IMR-90 (cell line): ENCODE measurements around the gene EML1. TPM values are rescaled to one million over a fixed set of nuclear protein-coding genes. Genes with fewer than 3 reads are reported as not detected.

ENCODE experiments used
- ATAC-seq: fragments of 200-7000 bp; cut with Tn5 transposase; 2 replicates; pipeline ENCODE4 v1.9.1; 2020; ENCODE audit warnings: low read depth, mild to moderate bottlenecking, moderate library complexity
- BruUV-seq: library from RNA; stranded (reverse); fragments of 400-500 nt; replicated peaks from 2 replicates; lab custom pipeline; 2021; lab: Mats Ljungman, UMichigan
- CTCF ChIA-PET: fragments of 300-600 bp; formaldehyde crosslinking; extraction: SDS; loops from one replicate; lab custom pipeline; 2021; ENCODE audit warnings: antibody characterized with exemption; lab: Yijun Ruan, JAX
- POLR2A ChIA-PET: fragments of 300-600 bp; sonication (Branson Sonifier 250); formaldehyde crosslinking; loops from one replicate; lab custom pipeline; 2022; ENCODE audit warnings: antibody characterized with exemption; ENCODE audit not compliant: unreplicated experiment; lab: Charles Lee
- DNase-seq: peaks from one replicate; pipeline ENCODE4 v3.0.0; 2013
- H2AFZ ChIP-seq: replicated peaks from 2 replicates; pipeline ENCODE3; 2013; ENCODE audit warnings: low read length, mild to moderate bottlenecking; ENCODE audit not compliant: poor library complexity
- H2AK5ac ChIP-seq: 2 replicates; pipeline ENCODE4 v1.6.1; 2013; ENCODE audit warnings: low read depth, low read length, inconsistent platforms
- H2AK9ac ChIP-seq: replicated peaks from 2 replicates; pipeline ENCODE3; 2013; ENCODE audit warnings: mild to moderate bottlenecking, low read depth, low read length, moderate library complexity; ENCODE audit not compliant: poor library complexity
- H2BK120ac ChIP-seq: 2 replicates; pipeline ENCODE4 v1.6.1; 2013; ENCODE audit warnings: low read depth, low read length, inconsistent platforms
- H2BK15ac ChIP-seq: 3 replicates; pipeline ENCODE4 v1.6.1; 2013; ENCODE audit warnings: low read depth, low read length, inconsistent platforms
- H2BK20ac ChIP-seq: 2 replicates; pipeline ENCODE4 v1.6.1; 2013; ENCODE audit warnings: low read depth, mild to moderate bottlenecking, inconsistent platforms, low read length, moderate library complexity
- H2BK5ac ChIP-seq: 2 replicates; pipeline ENCODE4 v1.6.1; 2013; ENCODE audit warnings: mild to moderate bottlenecking, low read depth, low read length, inconsistent platforms; ENCODE audit not compliant: poor library complexity, severe bottlenecking
- H3K14ac ChIP-seq: replicated peaks from 2 replicates; pipeline ENCODE4 v1.6.1; 2013; ENCODE audit warnings: low read depth, low read length, inconsistent platforms
- H3K18ac ChIP-seq: 2 replicates; pipeline ENCODE4 v1.6.1; 2013; ENCODE audit warnings: low read depth, low read length, control low read depth
- H3K23ac ChIP-seq: 2 replicates; pipeline ENCODE4 v1.6.1; 2013; ENCODE audit warnings: low read depth, low read length, inconsistent platforms
- H3K27ac ChIP-seq: 2 replicates; pipeline ENCODE4 v1.5.1; 2013; ENCODE audit warnings: mild to moderate bottlenecking, control low read depth, low read length; ENCODE audit not compliant: insufficient read depth
- H3K27me3 ChIP-seq: 2 replicates; pipeline ENCODE4 v1.6.1; 2013; ENCODE audit warnings: low read length; ENCODE audit not compliant: control insufficient read depth, insufficient read depth
- H3K36me3 ChIP-seq: 2 replicates; pipeline ENCODE4 v1.6.1; 2013; ENCODE audit warnings: low read length, mixed read lengths; ENCODE audit not compliant: control insufficient read depth, insufficient read depth
- H3K4ac ChIP-seq: 2 replicates; pipeline ENCODE4 v1.6.1; 2013; ENCODE audit warnings: low read depth, low read length, inconsistent platforms
- H3K4me1 ChIP-seq: 2 replicates; pipeline ENCODE4 v1.6.1; 2013; ENCODE audit warnings: low read length, mixed read lengths; ENCODE audit not compliant: control insufficient read depth, insufficient read depth
- H3K4me2 ChIP-seq: 2 replicates; pipeline ENCODE4 v1.6.1; 2013; ENCODE audit warnings: low read depth, mild to moderate bottlenecking, control low read depth, low read length, moderate library complexity
- H3K4me3 ChIP-seq: 2 replicates; pipeline ENCODE4 v1.5.1; 2013; ENCODE audit warnings: low read depth, mild to moderate bottlenecking, control low read depth, low read length, moderate library complexity; ENCODE audit not compliant: insufficient read depth
- H3K56ac ChIP-seq: 2 replicates; pipeline ENCODE4 v1.6.1; 2013; ENCODE audit warnings: low read length, inconsistent platforms; ENCODE audit not compliant: insufficient read depth; ENCODE audit errors: extremely low read depth
- H3K79me1 ChIP-seq, 2 experiments: 2 replicates each; pipeline ENCODE4 v1.6.1; 2013; ENCODE audit warnings: low read length in 2 of 2, inconsistent platforms in 1 of 2, low read depth in 1 of 2
- H3K9ac ChIP-seq: 2 replicates; pipeline ENCODE4 v1.6.1; 2013; ENCODE audit warnings: low read depth, low read length, control low read depth
- H3K9me1 ChIP-seq: 2 replicates; pipeline ENCODE4 v1.6.1; 2013; ENCODE audit warnings: low read length, inconsistent platforms; ENCODE audit not compliant: insufficient read depth
- H3K9me3 ChIP-seq: 2 replicates; pipeline ENCODE4 v1.6.1; 2013; ENCODE audit warnings: low read length; ENCODE audit not compliant: control insufficient read depth, insufficient read depth
- H4K20me1 ChIP-seq: 2 replicates; pipeline ENCODE4 v1.6.1; 2013; ENCODE audit warnings: low read length, inconsistent platforms; ENCODE audit not compliant: insufficient read depth
- H4K5ac ChIP-seq: 2 replicates; pipeline ENCODE4 v1.6.1; 2013; ENCODE audit warnings: mild to moderate bottlenecking, low read depth, low read length, control low read depth
- H4K8ac ChIP-seq, 2 experiments: 2 replicates each; pipeline ENCODE4 v1.6.1; 2013; ENCODE audit warnings: low read depth in 2 of 2, low read length in 2 of 2, control low read depth in 1 of 2, inconsistent platforms in 1 of 2
- H4K91ac ChIP-seq: 2 replicates; pipeline ENCODE4 v1.6.1; 2013; ENCODE audit warnings: low read depth, low read length, inconsistent platforms; ENCODE audit not compliant: insufficient read depth
- BHLHE40 ChIP-seq: fragments of 150-350 bp; IDR thresholded peaks from 2 replicates; pipeline ENCODE4 v1.6.1; 2016; ENCODE audit warnings: mild to moderate bottlenecking, low read depth, low read length
- CEBPB ChIP-seq: IDR thresholded peaks from 2 replicates; pipeline ENCODE4 v1.6.1; 2012; ENCODE audit warnings: low read depth, low read length, improper control_type of control experiment
- CHD1 ChIP-seq: IDR thresholded peaks from 2 replicates; pipeline ENCODE4 v1.6.1; 2012; ENCODE audit warnings: low read depth, low read length, improper control_type of control experiment
- FOS ChIP-seq: fragments of 150-350 bp; IDR thresholded peaks from 2 replicates; pipeline ENCODE4 v1.6.1; 2016; ENCODE audit warnings: low read depth, low read length
- MAFK ChIP-seq: IDR thresholded peaks from 2 replicates; pipeline ENCODE4 v1.6.1; 2012; ENCODE audit warnings: low read depth, low read length, improper control_type of control experiment
- MAZ ChIP-seq: IDR thresholded peaks from 2 replicates; pipeline ENCODE4 v1.6.1; 2012; ENCODE audit warnings: low read depth, mild to moderate bottlenecking, low read length, improper control_type of control experiment, moderate library complexity, borderline replicate concordance
- MXI1 ChIP-seq: IDR thresholded peaks from 2 replicates; pipeline ENCODE4 v1.6.1; 2012; ENCODE audit warnings: low read depth, mild to moderate bottlenecking, low read length, moderate library complexity, borderline replicate concordance
- NFE2L2 ChIP-seq: fragments of 150-350 bp; IDR thresholded peaks from 2 replicates; pipeline ENCODE4 v1.6.1; 2016; ENCODE audit warnings: low read depth, mild to moderate bottlenecking, low read length
- POLR2A ChIP-seq: IDR thresholded peaks from 2 replicates; pipeline ENCODE4 v1.6.1; 2012; ENCODE audit warnings: mild to moderate bottlenecking, low read depth, low read length
- RAD21 ChIP-seq: IDR thresholded peaks from 2 replicates; pipeline ENCODE4 v1.6.1; 2012; ENCODE audit warnings: low read length, improper control_type of control experiment
- RCOR1 ChIP-seq: IDR thresholded peaks from 2 replicates; pipeline ENCODE4 v1.6.1; 2012; ENCODE audit warnings: mild to moderate bottlenecking, low read length, improper control_type of control experiment; ENCODE audit not compliant: insufficient replicate concordance
- RFX5 ChIP-seq: IDR thresholded peaks from 2 replicates; pipeline ENCODE4 v1.8.0; 2012; ENCODE audit warnings: low read depth, mild to moderate bottlenecking, low read length, moderate library complexity
- SMC3 ChIP-seq: fragments of 150-350 bp; IDR thresholded peaks from 2 replicates; pipeline ENCODE4 v1.6.1; 2016; ENCODE audit warnings: low read depth, mild to moderate bottlenecking, antibody characterized with exemption, low read length, moderate library complexity
- WGBS, 2 experiments: methylation state at CpG; one replicate each; pipeline versions ENCODE4 v1.1.5 to v1.1.7; 2013; ENCODE audit warnings: missing lambda C conversion rate in 2 of 2; ENCODE audit not compliant: insufficient read length in 1 of 2; ENCODE audit errors: extremely low coverage in 2 of 2; 5-methylcytosine and 5-hydroxymethylcytosine counted together
- dilution Hi-C: fragments of 300-500 bp; cut with HindIII; formaldehyde crosslinking; loops from one replicate; pipeline ENCODE4 v1.14.3; 2018; ENCODE audit warnings: low sequenced_read_pairs; ENCODE audit not compliant: unreplicated experiment
- in situ Hi-C: fragments of 300-500 bp; cut with MboI; formaldehyde crosslinking; loops from 3 replicates; pipeline ENCODE4 v1.14.3; 2019; ENCODE audit warnings: low sequenced_read_pairs, inconsistent platforms, mixed read lengths
- intact Hi-C: fragments of 100-400 bp; cut with micrococcal nuclease; formaldehyde crosslinking; loops from 2 replicates; pipeline ENCODE4 v1.10.0; 2022
- polyA plus RNA-seq, 3 experiments: library from polyadenylated mRNA; depleted of rRNA; stranded (reverse); fragments of >200 nt; gene quantifications; 2 replicates each; pipeline ENCODE4 v1.2.3, GENCODE V29; 2012; ENCODE audit warnings: low replicate concordance in 1 of 3
- total RNA-seq: library from RNA; depleted of rRNA; stranded (reverse); fragments of >200 nt; gene quantifications from 2 replicates; pipeline ENCODE4 v1.2.3, GENCODE V29; 2012
- TF ChIP-seq, protein P1 (sequence below): fragments of 150-350 bp; IDR thresholded peaks from 2 replicates; pipeline ENCODE4 v1.6.1; 2016; ENCODE audit warnings: low read depth, mild to moderate bottlenecking, low read length, moderate library complexity, borderline replicate concordance
- TF ChIP-seq, protein P2 (sequence below): conservative IDR thresholded peaks from 2 replicates; pipeline ENCODE4 v1.5.1; 2012; ENCODE audit warnings: mild to moderate bottlenecking, low read depth, low read length, improper control_type of control experiment
- TF ChIP-seq, protein P3 (sequence below): fragments of 150-350 bp; IDR thresholded peaks from 2 replicates; pipeline ENCODE4 v1.6.1; 2017; ENCODE audit warnings: mild to moderate bottlenecking, antibody characterized with exemption, low read length, low read depth

Gene EML1
- total and polyA plus RNA-seq, 2 of the 4 experiments (the other 2 are of a cell fraction), result 14.0 to 42.3 TPM

DNA sequence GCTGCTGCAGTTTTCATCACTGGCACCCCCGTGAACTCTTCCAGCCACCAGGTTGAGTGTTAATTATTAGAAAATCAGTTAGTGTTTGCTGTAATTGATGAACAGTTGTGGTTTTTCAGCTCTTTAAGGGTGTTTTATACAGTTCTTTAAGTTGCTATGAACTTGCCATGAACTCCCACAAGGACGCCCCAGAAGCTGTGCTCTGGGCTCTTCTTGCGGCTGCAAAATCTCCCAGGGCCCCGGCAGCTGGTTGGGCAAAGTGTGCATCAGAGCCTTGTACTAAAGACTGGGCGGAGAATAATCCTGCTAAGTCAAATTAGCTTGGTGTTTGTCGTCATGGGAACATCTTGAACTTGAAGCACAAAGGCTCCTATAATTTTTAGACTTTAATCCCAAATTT lies 82.2 kb downstream of the EML1 start:
- Histone ChIP-seq H2BK20ac (no peak overlapping the region), H3K56ac (no peak overlapping the region), H4K20me1 (peaks cover 4% of the 10 kb centered on the region; the same call in 1 of the 2 replicates), H3K36me3 (0 out of 2 replicates have a peak, but pooled peaks cover 2% of the 10 kb centered on the region), H3K9ac (no peak overlapping the region), H2AK9ac (no peak overlapping the region), H3K4me3 (no peak overlapping the region), H3K18ac (no peak overlapping the region), H3K27ac (no peak overlapping the region), H2BK15ac (no peak overlapping the region), H4K8ac (no peak overlapping the region), H3K27me3 (no peaks in the 10 kb centered on the region), H2BK5ac (no peak overlapping the region), H4K91ac (no peak overlapping the region), H2AFZ (no peak overlapping the region), H3K14ac (no peak overlapping the region), H3K79me1 (peaks cover 6 to 20% of the 10 kb centered on the region in 2 experiments; a peak in 2 of 4 replicates), H3K4ac (no peak overlapping the region), H3K23ac (no peak overlapping the region), H4K5ac (no peak overlapping the region), H3K9me1 (peaks cover 7% of the 10 kb centered on the region), H3K4me1 (peaks cover 12% of the 10 kb centered on the region), H2BK120ac (no peak overlapping the region), H2AK5ac (no peak overlapping the region), H3K9me3 (no peaks in the 10 kb centered on the region), H3K4me2 (no peak overlapping the region)
- CTCF ChIA-PET, result no interaction called here
- DNase-seq (no peak), ATAC-seq (no peak)
- no peak for TF ChIP-seq RCOR1
- TF ChIP-seq POLR2A, result no peak
- TF ChIP-seq CHD1, result no peak
- no peak for TF ChIP-seq MAFK
- TF ChIP-seq, protein P1, sequence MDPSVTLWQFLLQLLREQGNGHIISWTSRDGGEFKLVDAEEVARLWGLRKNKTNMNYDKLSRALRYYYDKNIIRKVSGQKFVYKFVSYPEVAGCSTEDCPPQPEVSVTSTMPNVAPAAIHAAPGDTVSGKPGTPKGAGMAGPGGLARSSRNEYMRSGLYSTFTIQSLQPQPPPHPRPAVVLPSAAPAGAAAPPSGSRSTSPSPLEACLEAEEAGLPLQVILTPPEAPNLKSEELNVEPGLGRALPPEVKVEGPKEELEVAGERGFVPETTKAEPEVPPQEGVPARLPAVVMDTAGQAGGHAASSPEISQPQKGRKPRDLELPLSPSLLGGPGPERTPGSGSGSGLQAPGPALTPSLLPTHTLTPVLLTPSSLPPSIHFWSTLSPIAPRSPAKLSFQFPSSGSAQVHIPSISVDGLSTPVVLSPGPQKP, result no peak
- TF ChIP-seq, protein P2, sequence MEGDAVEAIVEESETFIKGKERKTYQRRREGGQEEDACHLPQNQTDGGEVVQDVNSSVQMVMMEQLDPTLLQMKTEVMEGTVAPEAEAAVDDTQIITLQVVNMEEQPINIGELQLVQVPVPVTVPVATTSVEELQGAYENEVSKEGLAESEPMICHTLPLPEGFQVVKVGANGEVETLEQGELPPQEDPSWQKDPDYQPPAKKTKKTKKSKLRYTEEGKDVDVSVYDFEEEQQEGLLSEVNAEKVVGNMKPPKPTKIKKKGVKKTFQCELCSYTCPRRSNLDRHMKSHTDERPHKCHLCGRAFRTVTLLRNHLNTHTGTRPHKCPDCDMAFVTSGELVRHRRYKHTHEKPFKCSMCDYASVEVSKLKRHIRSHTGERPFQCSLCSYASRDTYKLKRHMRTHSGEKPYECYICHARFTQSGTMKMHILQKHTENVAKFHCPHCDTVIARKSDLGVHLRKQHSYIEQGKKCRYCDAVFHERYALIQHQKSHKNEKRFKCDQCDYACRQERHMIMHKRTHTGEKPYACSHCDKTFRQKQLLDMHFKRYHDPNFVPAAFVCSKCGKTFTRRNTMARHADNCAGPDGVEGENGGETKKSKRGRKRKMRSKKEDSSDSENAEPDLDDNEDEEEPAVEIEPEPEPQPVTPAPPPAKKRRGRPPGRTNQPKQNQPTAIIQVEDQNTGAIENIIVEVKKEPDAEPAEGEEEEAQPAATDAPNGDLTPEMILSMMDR, result no peak
- TF ChIP-seq, protein P3, sequence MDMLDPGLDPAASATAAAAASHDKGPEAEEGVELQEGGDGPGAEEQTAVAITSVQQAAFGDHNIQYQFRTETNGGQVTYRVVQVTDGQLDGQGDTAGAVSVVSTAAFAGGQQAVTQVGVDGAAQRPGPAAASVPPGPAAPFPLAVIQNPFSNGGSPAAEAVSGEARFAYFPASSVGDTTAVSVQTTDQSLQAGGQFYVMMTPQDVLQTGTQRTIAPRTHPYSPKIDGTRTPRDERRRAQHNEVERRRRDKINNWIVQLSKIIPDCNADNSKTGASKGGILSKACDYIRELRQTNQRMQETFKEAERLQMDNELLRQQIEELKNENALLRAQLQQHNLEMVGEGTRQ, result no peak
- no peak for TF ChIP-seq MXI1
- TF ChIP-seq MAZ, result no peak
- TF ChIP-seq NFE2L2, result no peak
- no peak for TF ChIP-seq BHLHE40
- no peak for TF ChIP-seq RAD21
- TF ChIP-seq RFX5, result no peak
- no peak for TF ChIP-seq FOS
- TF ChIP-seq SMC3, result no peak
- TF ChIP-seq CEBPB, result no peak
- intact Hi-C loops, result loop anchor here (5.0 kb wide), 2 partner anchors 68 to 83 kb away; partner anchors contain the start of gene EML1
- dilution Hi-C loops, result no loop called here
- 83% methylated on average over 5 of the region's 6 CpGs; no CpG with 5 or more reads in 1 of the 2 experiments for WGBS, 2 experiments
- in situ Hi-C loops, result no loop called here
- POLR2A ChIA-PET, result no interaction called here
- no TSS peak for BruUV-seq
